GM12865 (cell line): ENCODE data around the gene KCNJ2.

Source experiments
- DNase-seq: peaks from one replicate; pipeline ENCODE4 v3.0.0; 2010; ENCODE audit warnings: low read depth
- H3K4me3 ChIP-seq: 2 replicates; pipeline ENCODE4 v1.5.1; 2011; ENCODE audit warnings: mild to moderate bottlenecking, low read depth, low read length, control low read depth
- CTCF ChIP-seq: IDR thresholded peaks from 2 replicates; pipeline ENCODE4 v1.5.1; 2011; ENCODE audit warnings: low read length, control low read depth, low read depth, inconsistent platforms; ENCODE audit not compliant: insufficient read depth; ENCODE audit errors: missing control alignments

Gene KCNJ2

GRCh38 chr17:70137451-70138230, 31.7 kb upstream of the KCNJ2 start:
- TF ChIP-seq CTCF = no peak
- H3K4me3 ChIP-seq = peak overlapping the region; percentile 12; the same call in 1 of the 2 replicates
- peak; percentile 89 for DNase-seq

GRCh38 chr17:70138291-70138865, 31.0 kb upstream of the KCNJ2 start:
- H3K4me3 ChIP-seq = no peak overlapping the region
- no peak for DNase-seq
- TF ChIP-seq CTCF = no peak

GRCh38 chr17:70139449-70139993, 29.8 kb upstream of the KCNJ2 start:
- H3K4me3 ChIP-seq = no peak overlapping the region
- no peak for TF ChIP-seq CTCF
- DNase-seq = no peak

GRCh38 chr17:70144260-70144846, 25.0 kb upstream of the KCNJ2 start:
- peak; percentile 37 for TF ChIP-seq CTCF
- DNase-seq = peak; percentile 29

GRCh38 chr17:70153210-70153609, 16.1 kb upstream of the KCNJ2 start:
- H3K4me3 ChIP-seq = no peak overlapping the region
- no peak for DNase-seq
- TF ChIP-seq CTCF = no peak

More at GRCh38 chr17:70144260-70144846, 25.0 kb upstream of the KCNJ2 start:
- H3K4me3 ChIP-seq = no peak overlapping the region

- no peak overlapping the region for H3K4me3 ChIP-seq
- no peak for TF ChIP-seq CTCF
- DNase-seq = no peak
These were observed 12.2 kb upstream of the KCNJ2 start for GRCh38 chr17:70157151-70157550.
